Neural progenitor cell (in vitro differentiated cells): ENCODE data around the gene DCTN5. TPM values are rescaled to one million over a fixed set of nuclear protein-coding genes. Genes with fewer than 3 reads are reported as not detected.

Source experiments
- DNase-seq: peaks from one replicate; pipeline ENCODE4 v3.0.0-alpha.2; 2016; ENCODE audit warnings: low spot score
- H2AFZ ChIP-seq: fragments of 200-600 bp; sonication (generic); replicated peaks from 2 replicates; pipeline ENCODE4 v1.6.1; 2016; ENCODE audit warnings: antibody characterized with exemption
- H3F3A ChIP-seq: fragments of 200-600 bp; sonication (generic); 2 replicates; pipeline ENCODE4 v1.6.1; 2016; ENCODE audit warnings: antibody characterized with exemption, low read depth
- H3K27ac ChIP-seq: fragments of 200-600 bp; sonication (generic); 2 replicates; pipeline ENCODE4 v1.5.1; 2016; ENCODE audit warnings: mild to moderate bottlenecking
- H3K27me3 ChIP-seq: fragments of 200-600 bp; sonication (generic); 2 replicates; pipeline ENCODE4 v1.6.1; 2016; ENCODE audit warnings: mild to moderate bottlenecking, moderate library complexity
- H3K36me3 ChIP-seq: fragments of 200-600 bp; sonication (generic); 2 replicates; pipeline ENCODE4 v1.5.1; 2016
- H3K4me1 ChIP-seq: fragments of 200-600 bp; sonication (generic); 2 replicates; pipeline ENCODE4 v1.6.1; 2016; ENCODE audit warnings: mixed run types
- H3K4me2 ChIP-seq: fragments of 200-600 bp; sonication (generic); 2 replicates; pipeline ENCODE4 v1.6.1; 2016
- H3K4me3 ChIP-seq: fragments of 200-600 bp; sonication (generic); 2 replicates; pipeline ENCODE4 v1.5.1; 2016
- H3K79me2 ChIP-seq: fragments of 200-600 bp; sonication (generic); 2 replicates; pipeline ENCODE4 v1.6.1; 2016; ENCODE audit warnings: low read depth
- H3K9ac ChIP-seq: fragments of 200-600 bp; sonication (generic); 2 replicates; pipeline ENCODE4 v1.6.1; 2016
- H3K9me3 ChIP-seq: fragments of 200-600 bp; sonication (generic); 2 replicates; pipeline ENCODE4 v1.5.1; 2016; ENCODE audit warnings: low read depth
- H4K20me1 ChIP-seq: fragments of 200-600 bp; sonication (generic); 2 replicates; pipeline ENCODE4 v1.6.1; 2016; ENCODE audit warnings: low read depth
- H3K27ac Mint-ChIP-seq: 3 replicates; pipeline ENCODE4 v1.8.0; 2021; ENCODE audit warnings: mixed read lengths
- H3K27me3 Mint-ChIP-seq: 2 replicates; pipeline ENCODE4 v1.8.0; 2022; ENCODE audit warnings: low read depth, mild to moderate bottlenecking, inconsistent platforms, moderate library complexity, mixed read lengths; ENCODE audit not compliant: insufficient read depth
- H3K36me3 Mint-ChIP-seq: 3 replicates; pipeline ENCODE4 v1.8.0; 2021; ENCODE audit warnings: mixed read lengths
- H3K4me1 Mint-ChIP-seq: 3 replicates; pipeline ENCODE4 v1.8.0; 2021; ENCODE audit warnings: mixed read lengths
- H3K4me3 Mint-ChIP-seq: 3 replicates; pipeline ENCODE4 v1.8.0; 2021; ENCODE audit warnings: mild to moderate bottlenecking, moderate library complexity, mixed read lengths
- H3K9me3 Mint-ChIP-seq: 3 replicates; pipeline ENCODE4 v1.8.0; 2020; ENCODE audit warnings: mixed read lengths
- EZH2 ChIP-seq: fragments of 200-600 bp; sonication (generic); IDR thresholded peaks from 2 replicates; pipeline ENCODE4 v1.6.1; 2017; ENCODE audit warnings: antibody characterized with exemption, mild to moderate bottlenecking, moderate library complexity
- EZH2phosphoT487 ChIP-seq: fragments of 200-600 bp; sonication (generic); IDR thresholded peaks from 2 replicates; pipeline ENCODE4 v1.6.1; 2017; ENCODE audit warnings: antibody characterized with exemption
- total RNA-seq: library from RNA; depleted of rRNA; stranded (reverse); fragments of >200 nt; gene quantifications from 2 replicates; pipeline ENCODE4 v1.2.3, GENCODE V29; 2015; ENCODE audit warnings: low replicate concordance
- TF ChIP-seq, protein P1 (sequence below): fragments of 200-600 bp; sonication (generic); IDR thresholded peaks from 2 replicates; pipeline ENCODE4 v1.5.1; 2017; ENCODE audit warnings: antibody characterized with exemption, mild to moderate bottlenecking

Gene DCTN5
- total RNA-seq, 1 donor from 2014 or later = 35.7 TPM

DNA sequence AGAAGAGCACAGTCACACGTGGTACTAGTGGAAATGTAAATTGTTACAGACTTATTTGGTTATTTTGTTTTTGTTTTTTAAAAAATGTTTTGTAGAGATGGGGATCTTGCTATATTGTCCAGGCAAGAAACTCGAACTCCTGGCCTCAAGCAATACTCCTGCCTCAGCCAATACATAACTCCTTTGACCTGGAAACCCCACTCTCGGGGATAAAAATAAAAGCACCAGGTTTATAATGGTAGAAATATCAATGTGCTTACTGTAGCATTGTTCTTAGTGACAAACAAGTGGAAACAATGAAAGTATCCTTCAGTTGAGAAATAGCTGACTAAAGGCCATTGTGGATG, 83.5 kb downstream of the DCTN5 start:
- Histone ChIP-seq H3K4me2 (no peak overlapping the region), H3K27ac (no peak overlapping the region), H3F3A (no peaks in the 10 kb centered on the region), H3K9ac (no peak overlapping the region), H3K9me3 (no peaks in the 10 kb centered on the region), H3K27me3 (no peaks in the 10 kb centered on the region), H3K4me1 (no peaks in the 10 kb centered on the region), H4K20me1 (no peaks in the 10 kb centered on the region), H3K36me3 (no peaks in the 10 kb centered on the region), H3K79me2 (no peaks in the 10 kb centered on the region), H3K4me3 (no peak overlapping the region), H2AFZ (no peak overlapping the region)
- peaks cover 2% of the 10 kb centered on the region for H3K27me3 Mint-ChIP-seq
- no peak overlapping the region for H3K27ac Mint-ChIP-seq
- H3K4me1 Mint-ChIP-seq = peaks cover 4% of the 10 kb centered on the region
- H3K36me3 Mint-ChIP-seq = no peaks in the 10 kb centered on the region
- no peak overlapping the region for H3K4me3 Mint-ChIP-seq
- DNase-seq = no peak
- H3K9me3 Mint-ChIP-seq = peaks cover 7% of the 10 kb centered on the region
- TF ChIP-seq EZH2 (no peak), EZH2phosphoT487 (no peak)
- TF ChIP-seq, protein P1, sequence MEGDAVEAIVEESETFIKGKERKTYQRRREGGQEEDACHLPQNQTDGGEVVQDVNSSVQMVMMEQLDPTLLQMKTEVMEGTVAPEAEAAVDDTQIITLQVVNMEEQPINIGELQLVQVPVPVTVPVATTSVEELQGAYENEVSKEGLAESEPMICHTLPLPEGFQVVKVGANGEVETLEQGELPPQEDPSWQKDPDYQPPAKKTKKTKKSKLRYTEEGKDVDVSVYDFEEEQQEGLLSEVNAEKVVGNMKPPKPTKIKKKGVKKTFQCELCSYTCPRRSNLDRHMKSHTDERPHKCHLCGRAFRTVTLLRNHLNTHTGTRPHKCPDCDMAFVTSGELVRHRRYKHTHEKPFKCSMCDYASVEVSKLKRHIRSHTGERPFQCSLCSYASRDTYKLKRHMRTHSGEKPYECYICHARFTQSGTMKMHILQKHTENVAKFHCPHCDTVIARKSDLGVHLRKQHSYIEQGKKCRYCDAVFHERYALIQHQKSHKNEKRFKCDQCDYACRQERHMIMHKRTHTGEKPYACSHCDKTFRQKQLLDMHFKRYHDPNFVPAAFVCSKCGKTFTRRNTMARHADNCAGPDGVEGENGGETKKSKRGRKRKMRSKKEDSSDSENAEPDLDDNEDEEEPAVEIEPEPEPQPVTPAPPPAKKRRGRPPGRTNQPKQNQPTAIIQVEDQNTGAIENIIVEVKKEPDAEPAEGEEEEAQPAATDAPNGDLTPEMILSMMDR = no peak

DNA sequence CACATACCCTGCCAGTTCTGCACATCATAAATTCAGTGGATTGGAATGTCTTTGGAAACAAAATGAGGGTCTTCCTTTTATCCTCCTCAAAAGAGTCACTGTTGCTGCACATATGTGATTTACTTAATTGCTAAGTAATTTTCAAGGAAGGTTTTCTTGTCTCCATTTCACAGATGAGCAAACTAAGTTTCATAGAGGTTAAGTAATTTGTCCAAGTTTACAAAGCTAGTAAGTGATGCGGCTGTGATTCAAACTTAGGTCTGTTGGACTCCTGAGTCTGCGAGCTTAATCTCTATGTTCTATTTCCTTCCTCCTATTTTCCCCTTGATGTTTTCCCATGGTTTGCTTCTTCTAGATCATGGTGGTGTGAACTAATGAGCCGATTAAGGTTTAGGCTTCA, 85.4 kb downstream of the DCTN5 start:
- H3F3A ChIP-seq = no peaks in the 10 kb centered on the region
- no peaks in the 10 kb centered on the region for H3K4me1 ChIP-seq
- no peaks in the 10 kb centered on the region for H3K27me3 ChIP-seq
- no peak overlapping the region for H3K4me2 ChIP-seq
- Mint-ChIP-seq H3K27me3 (peaks cover 4% of the 10 kb centered on the region), H3K9me3 (peaks cover 7% of the 10 kb centered on the region), H3K4me1 (peaks cover 4% of the 10 kb centered on the region), H3K36me3 (no peaks in the 10 kb centered on the region), H3K4me3 (no peak overlapping the region), H3K27ac (no peak overlapping the region)
- no peak overlapping the region for H3K9ac ChIP-seq
- H2AFZ ChIP-seq = no peak overlapping the region
- H4K20me1 ChIP-seq = no peaks in the 10 kb centered on the region
- TF ChIP-seq EZH2 (no peak), EZH2phosphoT487 (no peak)
- TF ChIP-seq, protein P1 = no peak
- H3K9me3 ChIP-seq = no peaks in the 10 kb centered on the region
- H3K36me3 ChIP-seq = no peaks in the 10 kb centered on the region
- no peaks in the 10 kb centered on the region for H3K79me2 ChIP-seq
- no peak for DNase-seq
- H3K4me3 ChIP-seq = no peak overlapping the region
- no peak overlapping the region for H3K27ac ChIP-seq

Other genes starting within 250 kb of the DCTN5 start
- gene COG7, start 188.3 kb upstream of the DCTN5 start, total RNA-seq = 19.1 and 21.6 TPM in 2 replicates
- 139 and 180 TPM in 2 replicates for gene GGA2, start 131.0 kb upstream of the DCTN5 start, total RNA-seq
- gene EARS2, start 84.1 kb upstream of the DCTN5 start, total RNA-seq = 19.7 and 38.9 TPM in 2 replicates
- gene UBFD1, start 83.7 kb upstream of the DCTN5 start, total RNA-seq = 64.9 and 138 TPM in 2 replicates
- 122 and 131 TPM in 2 replicates for gene NDUFAB1, start 45.1 kb upstream of the DCTN5 start, total RNA-seq
- gene PALB2, start 156 bp upstream of the DCTN5 start, total RNA-seq = 11.4 and 23.3 TPM in 2 replicates
- gene PLK1, start 37.4 kb downstream of the DCTN5 start, total RNA-seq = 93.5 and 105 TPM in 2 replicates
- 1.8 and 3.8 TPM in 2 replicates for gene ERN2, start 71.8 kb downstream of the DCTN5 start, total RNA-seq
- 0.13 and 0.46 TPM in 2 replicates for gene CHP2, start 113.6 kb downstream of the DCTN5 start, total RNA-seq
- 5.0 and 9.5 TPM in 2 replicates for gene PRKCB, start 194.5 kb downstream of the DCTN5 start, total RNA-seq